ENCODE data around the gene KCNN3. TPM values are rescaled to one million over a fixed set of nuclear protein-coding genes. Genes with fewer than 3 reads are reported as not detected.
"Not testable (repeated sequence)": the region's sequence is repeated elsewhere in the genome, so short reads cannot be mapped to it uniquely, and the experiment has no call there.

Gene KCNN3
- polyA plus RNA-seq, 6 donors from 2014 or later: 0.03 TPM; not detected in 5

GRCh38 chr1:154682254-154682653 lies 187.8 kb downstream of the KCNN3 start:
- ATAC-seq (ENCODE audit: low read depth in 2 of 2): no peak
- Mint-ChIP-seq H3K27ac (no peak overlapping the region), H3K27me3 (peaks cover 4 to 46% (median 34%) of the 10 kb centered on the region in 3 donors), H3K4me3 (no peak overlapping the region), H3K9me3 (peaks cover 0 to 6% (median 1%) of the 10 kb centered on the region in 7 donors), H3K4me1 (peaks cover 0 to 4% (median 0%) of the 10 kb centered on the region in 3 donors), H3K36me3 (no peaks in the 10 kb centered on the region)
- no peak for DNase-seq

- H3K27me3 Mint-ChIP-seq: peaks cover 7 to 32% (median 10%) of the 10 kb centered on the region in 3 donors
- not testable (repeated sequence) for ATAC-seq (ENCODE audit: low read depth in 2 of 2)
Measured at GRCh38 chr1:154677844-154678243, 192.2 kb downstream of the KCNN3 start.

DNA sequence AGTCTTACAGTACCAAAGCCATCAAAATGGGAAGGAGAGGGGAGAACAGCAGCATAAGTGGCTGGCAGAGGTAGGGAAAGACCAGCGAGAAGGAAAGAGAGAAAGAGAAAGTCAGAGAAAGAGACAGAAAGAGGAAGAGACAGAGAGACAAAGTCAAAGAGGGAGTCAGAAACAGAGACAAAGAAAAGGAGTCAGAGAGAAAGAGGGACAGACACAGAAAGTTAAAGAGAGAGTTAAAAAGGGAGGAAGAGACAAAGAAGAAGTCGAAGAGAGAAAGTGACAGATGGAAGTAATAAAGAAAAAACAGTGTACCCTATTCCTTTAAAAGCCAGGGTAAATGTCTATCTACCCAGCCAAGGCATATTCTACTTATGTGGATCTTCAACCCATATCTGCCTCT lies 193.2 kb downstream of the KCNN3 start:
- not testable (repeated sequence) for H3K9me3 Mint-ChIP-seq; H3K4me1 Mint-ChIP-seq; DNase-seq; H3K27ac Mint-ChIP-seq; H3K4me3 Mint-ChIP-seq; H3K36me3 Mint-ChIP-seq; ATAC-seq (ENCODE audit: low read depth in 2 of 2)
- peaks cover 2 to 22% (median 13%) of the 10 kb centered on the region in 3 donors for H3K27me3 Mint-ChIP-seq

More at GRCh38 chr1:154677844-154678243, 192.2 kb downstream of the KCNN3 start:
- not testable (repeated sequence) for H3K4me3 Mint-ChIP-seq, H3K27ac Mint-ChIP-seq, H3K36me3 Mint-ChIP-seq, DNase-seq, H3K9me3 Mint-ChIP-seq, H3K4me1 Mint-ChIP-seq

DNA sequence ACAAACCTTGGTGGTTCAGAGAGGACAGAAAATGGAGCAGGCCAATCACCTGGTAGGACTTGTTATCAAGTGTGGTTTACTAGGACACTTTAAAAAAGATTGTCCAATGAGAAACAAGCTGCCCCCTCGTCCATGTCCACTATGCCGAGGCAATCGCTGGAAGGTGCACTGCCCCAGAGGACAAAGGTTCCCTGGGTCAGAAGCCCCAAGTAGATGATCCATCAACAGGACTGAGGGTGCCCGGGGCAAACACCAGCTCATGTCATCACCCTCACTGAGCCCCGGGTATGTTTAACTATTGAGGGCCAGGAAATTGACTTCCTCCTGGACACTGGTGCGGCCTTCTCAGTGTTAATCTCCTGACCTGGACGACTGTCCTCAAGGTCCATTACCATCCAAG lies 195.6 kb downstream of the KCNN3 start:
- not testable (repeated sequence) for ATAC-seq (ENCODE audit: low read depth in 2 of 2); H3K9me3 Mint-ChIP-seq; H3K27ac Mint-ChIP-seq; DNase-seq; H3K36me3 Mint-ChIP-seq; H3K4me3 Mint-ChIP-seq; H3K4me1 Mint-ChIP-seq
- H3K27me3 Mint-ChIP-seq: peaks cover 0 to 16% (median 12%) of the 10 kb centered on the region in 3 donors

- peaks cover 0 to 17% (median 5%) of the 10 kb centered on the region in 3 donors for H3K27me3 Mint-ChIP-seq
- DNase-seq; H3K27ac Mint-ChIP-seq; ATAC-seq (ENCODE audit: low read depth in 2 of 2); H3K9me3 Mint-ChIP-seq; H3K36me3 Mint-ChIP-seq; H3K4me1 Mint-ChIP-seq; H3K4me3 Mint-ChIP-seq: not testable (repeated sequence)
Measured at GRCh38 chr1:154672245-154672644, 197.8 kb downstream of the KCNN3 start.

DNA sequence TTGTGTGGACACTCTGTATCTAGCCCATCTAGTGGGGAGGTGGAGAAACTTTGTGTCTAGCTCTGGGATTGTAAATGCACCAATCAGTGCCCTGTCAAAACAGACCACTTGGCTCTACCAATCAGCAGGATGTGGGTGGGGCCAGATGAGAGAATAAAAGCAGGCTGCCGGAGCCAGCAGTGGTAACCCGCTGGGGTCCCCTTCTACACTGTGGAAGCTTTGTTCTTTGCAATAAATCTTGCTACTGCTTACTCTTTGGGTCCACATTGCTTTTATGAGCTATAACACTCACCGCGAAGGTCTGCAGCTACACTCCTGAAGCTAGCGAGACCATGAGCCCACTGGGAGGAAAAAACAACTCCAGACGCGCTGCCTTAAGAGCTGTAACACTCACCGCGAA lies 198.7 kb downstream of the KCNN3 start:
- not testable (repeated sequence) for DNase-seq, H3K27me3 Mint-ChIP-seq, H3K9me3 Mint-ChIP-seq

DNA sequence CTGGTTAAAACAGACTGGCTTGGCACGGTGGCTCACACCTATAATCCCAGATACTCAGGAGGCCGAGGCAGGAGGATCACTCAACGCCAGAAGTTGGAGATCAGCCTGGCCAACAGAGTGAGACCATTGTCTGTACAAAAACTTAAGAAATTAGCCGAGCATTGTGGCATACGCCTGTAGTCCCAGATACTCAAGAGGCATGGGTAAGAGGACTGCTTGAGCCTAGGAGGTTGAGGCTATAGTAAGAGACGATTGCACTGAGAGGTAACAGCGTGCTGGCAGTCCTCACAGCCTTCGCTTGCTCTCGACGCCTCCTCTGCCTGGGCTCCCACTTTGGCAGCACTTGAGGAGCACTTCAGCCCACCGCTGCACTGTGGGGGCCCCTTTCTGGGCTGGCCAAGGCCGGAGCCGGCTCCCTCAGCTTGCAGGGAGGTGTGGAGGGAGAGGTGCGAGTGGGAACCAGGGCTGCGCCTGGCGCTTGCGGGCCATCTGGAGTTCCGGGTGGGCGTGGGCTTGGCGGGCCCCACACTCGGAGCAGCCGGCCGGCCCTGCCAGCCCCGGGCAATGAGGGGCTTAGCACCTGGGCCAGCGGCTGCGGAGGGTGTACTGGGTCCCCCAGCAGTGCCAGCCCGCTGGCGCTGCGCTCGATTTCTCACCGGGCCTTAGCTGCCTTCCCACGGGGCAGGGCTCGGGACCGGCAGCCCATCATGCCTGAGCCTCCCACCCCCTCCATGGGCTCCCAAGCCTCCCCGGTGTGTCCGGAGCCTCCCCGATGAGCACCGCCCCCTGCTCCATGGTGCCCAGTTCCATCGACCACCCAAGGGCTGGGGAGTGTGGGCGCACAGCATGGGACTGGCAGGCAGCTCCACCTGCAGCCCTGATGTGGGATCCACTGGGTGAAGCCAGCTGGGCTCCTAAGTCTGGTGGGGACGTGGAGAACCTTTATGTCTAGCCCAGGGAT lies 199.5 kb downstream of the KCNN3 start:
- not testable (repeated sequence) for H3K36me3 Mint-ChIP-seq; ATAC-seq (ENCODE audit: low read depth in 2 of 2); H3K4me1 Mint-ChIP-seq; H3K4me3 Mint-ChIP-seq; H3K9me3 Mint-ChIP-seq; H3K27ac Mint-ChIP-seq; DNase-seq
- H3K27me3 Mint-ChIP-seq: peaks cover 0 to 14% (median 14%) of the 10 kb centered on the region in 3 donors

More for the DNA sequence above, 198.7 kb downstream of the KCNN3 start:
- H3K4me1 Mint-ChIP-seq; H3K4me3 Mint-ChIP-seq; H3K27ac Mint-ChIP-seq; H3K36me3 Mint-ChIP-seq; ATAC-seq (ENCODE audit: low read depth in 2 of 2): not testable (repeated sequence)

DNA sequence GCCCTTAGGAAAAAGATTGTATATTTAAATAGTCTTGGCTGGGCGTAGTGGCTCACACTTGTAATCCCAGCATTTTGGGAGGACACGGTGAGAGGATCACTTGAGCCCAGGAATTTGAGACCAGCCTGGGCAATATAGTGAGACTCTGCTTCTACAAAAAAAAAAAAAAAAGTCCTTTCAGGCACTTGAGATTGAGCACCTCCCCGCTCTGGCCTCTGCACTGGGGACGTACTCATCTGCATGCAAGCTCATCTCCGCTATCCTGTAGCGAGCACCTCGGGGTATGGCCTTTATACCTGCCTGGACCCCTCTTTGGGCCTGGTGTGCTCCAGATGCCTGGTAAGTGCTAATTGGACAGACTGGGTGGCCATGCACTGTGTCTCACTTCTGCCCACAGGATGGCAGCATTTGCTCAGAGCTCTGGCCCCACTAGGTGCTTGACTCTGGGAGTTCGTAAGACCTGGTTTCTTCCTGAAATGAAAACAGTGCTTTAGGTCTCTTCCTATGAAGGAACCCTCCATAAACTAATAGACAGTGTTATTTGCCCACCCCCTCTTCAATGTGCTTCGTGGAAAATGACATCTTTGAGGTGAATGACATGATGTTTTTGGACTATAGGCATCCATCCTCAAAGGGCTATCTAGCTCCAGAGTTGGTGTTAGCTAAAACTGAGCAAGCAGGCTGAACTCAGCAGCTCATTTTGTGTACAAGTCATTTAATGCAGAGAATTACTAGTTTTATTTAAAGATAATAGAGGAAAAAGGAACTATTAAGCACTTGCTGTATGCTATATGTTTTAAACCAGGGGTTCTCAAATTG lies 200.4 kb downstream of the KCNN3 start:
- peaks cover 0 to 14% (median 14%) of the 10 kb centered on the region in 3 donors for H3K27me3 Mint-ChIP-seq
- no peaks in the 10 kb centered on the region for H3K4me1 Mint-ChIP-seq
- ATAC-seq (ENCODE audit: low read depth in 2 of 2): peak; percentile 97 to 98
- H3K9me3 Mint-ChIP-seq: no peaks in the 10 kb centered on the region
- no peak overlapping the region for H3K4me3 Mint-ChIP-seq
- peak overlapping the region in 1 of 6 donors; percentile 38 for H3K27ac Mint-ChIP-seq
- no peaks in the 10 kb centered on the region for H3K36me3 Mint-ChIP-seq
- DNase-seq: peak; percentile 51

DNA sequence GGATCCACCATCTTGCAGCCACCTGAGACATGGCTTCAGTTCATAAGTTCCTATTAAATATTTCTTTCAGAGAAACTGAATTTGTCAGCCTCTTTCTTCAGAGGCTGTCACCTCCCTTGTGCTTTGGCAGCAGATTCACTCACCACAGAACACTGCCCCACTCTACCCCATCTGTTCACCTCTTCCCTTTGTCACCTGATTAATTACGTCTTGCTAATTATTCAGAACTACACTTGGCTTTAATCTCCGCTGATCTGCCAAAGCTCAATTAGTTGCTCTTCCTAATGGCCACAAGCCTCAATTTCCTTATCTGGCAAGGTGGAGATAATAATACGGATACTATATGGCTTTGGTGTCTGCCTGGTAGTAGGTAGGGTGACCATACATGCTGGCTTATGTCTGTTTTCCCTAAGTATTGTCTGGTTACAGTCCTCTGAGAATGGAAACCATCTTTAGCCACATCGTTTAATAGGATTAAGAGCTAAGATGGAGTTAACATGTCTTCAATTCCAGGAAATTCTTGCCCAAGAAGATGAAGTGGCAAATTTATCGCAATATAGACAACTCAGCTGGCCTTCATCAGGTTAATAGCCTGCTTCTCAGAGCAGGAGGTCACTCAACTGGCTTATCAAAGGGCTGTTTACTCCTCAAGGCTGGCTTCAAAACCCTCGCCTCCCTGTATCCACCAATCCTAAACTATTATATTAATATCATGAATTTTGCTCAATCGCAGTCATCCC lies 203.9 kb downstream of the KCNN3 start:
- ATAC-seq (ENCODE audit: low read depth in 2 of 2): no peak
- peak overlapping the region in 1 of 6 donors; percentile 22 for H3K27ac Mint-ChIP-seq
- no peak for DNase-seq

GRCh38 chr1:154664331-154665002 lies 205.6 kb downstream of the KCNN3 start:
- ATAC-seq (ENCODE audit: low read depth in 2 of 2) (no peak), DNase-seq (no peak)
- no peak overlapping the region for H3K4me3 Mint-ChIP-seq
- H3K36me3 Mint-ChIP-seq: no peaks in the 10 kb centered on the region
- no peaks in the 10 kb centered on the region for H3K9me3 Mint-ChIP-seq
- peak overlapping the region in 1 of 6 donors; percentile 25 for H3K27ac Mint-ChIP-seq
- H3K27me3 Mint-ChIP-seq: peaks cover 16 to 24% (median 21%) of the 10 kb centered on the region in 3 donors
- H3K4me1 Mint-ChIP-seq: no peaks in the 10 kb centered on the region

More for the DNA sequence above, 203.9 kb downstream of the KCNN3 start:
- peak overlapping the region in 1 of 8 donors; percentile 25 for H3K4me3 Mint-ChIP-seq
- H3K9me3 Mint-ChIP-seq: no peaks in the 10 kb centered on the region
- H3K4me1 Mint-ChIP-seq: no peaks in the 10 kb centered on the region
- H3K27me3 Mint-ChIP-seq: peaks cover 6 to 18% (median 9%) of the 10 kb centered on the region in 3 donors
- H3K36me3 Mint-ChIP-seq: no peaks in the 10 kb centered on the region

GRCh38 chr1:154663471-154664060 lies 206.5 kb downstream of the KCNN3 start:
- H3K9me3 Mint-ChIP-seq: no peaks in the 10 kb centered on the region
- no peak for DNase-seq
- no peaks in the 10 kb centered on the region for H3K4me1 Mint-ChIP-seq
- H3K27me3 Mint-ChIP-seq: peaks cover 24 to 30% (median 28%) of the 10 kb centered on the region in 3 donors
- H3K4me3 Mint-ChIP-seq: no peak overlapping the region
- H3K36me3 Mint-ChIP-seq: no peaks in the 10 kb centered on the region
- no peak for ATAC-seq (ENCODE audit: low read depth in 2 of 2)
- H3K27ac Mint-ChIP-seq: peak overlapping the region in 1 of 6 donors; percentile 56

DNA sequence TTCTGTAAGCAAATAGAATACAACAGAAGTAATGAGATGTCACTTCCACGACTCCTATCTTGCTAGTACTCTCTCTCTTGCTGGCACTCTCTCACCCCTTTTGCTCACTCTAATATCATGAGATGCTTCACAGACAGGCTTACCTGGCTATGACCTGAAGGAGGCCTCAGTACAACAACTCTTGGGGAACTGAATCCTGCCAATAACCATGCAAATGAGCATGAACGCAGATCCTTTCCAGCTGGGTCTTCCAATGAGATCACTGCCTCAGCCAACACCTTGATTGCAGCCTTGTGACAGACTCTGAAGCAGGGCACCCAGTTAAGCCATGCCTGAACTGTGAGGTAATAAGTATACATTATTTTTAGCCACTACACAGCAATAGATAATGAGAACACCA lies 209.0 kb downstream of the KCNN3 start:
- no peaks in the 10 kb centered on the region for H3K9me3 Mint-ChIP-seq

More for the DNA sequence above, 209.0 kb downstream of the KCNN3 start:
- no peak overlapping the region for H3K4me3 Mint-ChIP-seq
- no peak overlapping the region for H3K27ac Mint-ChIP-seq
- no peaks in the 10 kb centered on the region for H3K4me1 Mint-ChIP-seq
- peaks cover 37 to 48% (median 39%) of the 10 kb centered on the region in 3 donors for H3K27me3 Mint-ChIP-seq
- DNase-seq (no peak), ATAC-seq (ENCODE audit: low read depth in 2 of 2) (peak in 1 of 2 donors; percentile 23)
- no peaks in the 10 kb centered on the region for H3K36me3 Mint-ChIP-seq

Data from naive B cell (primary cell).